Cardiac muscle cell (in vitro differentiated cells and primary cell): ENCODE measurements around the gene FARS2. TPM values are rescaled to one million over a fixed set of nuclear protein-coding genes. Genes with fewer than 3 reads are reported as not detected.

Experiments used
- DNase-seq, 2 donors: peaks; one replicate each; pipeline versions ENCODE4 v3.0.0 to v3.0.0-alpha.2; 2010 to 2017; ENCODE audit warnings: low read depth in 1 of 2, low spot score in 1 of 2
- H3K27ac ChIP-seq: fragments of 200-600 bp; sonication (generic); 2 replicates; pipeline ENCODE4 v1.5.1; 2016
- H3K27me3 ChIP-seq: fragments of 200-600 bp; sonication (generic); 2 replicates; pipeline ENCODE4 v1.6.0; 2016; ENCODE audit warnings: control low read depth
- H3K36me3 ChIP-seq: fragments of 200-600 bp; sonication (generic); 2 replicates; pipeline ENCODE4 v1.5.1; 2016; ENCODE audit warnings: control low read depth
- H3K4me1 ChIP-seq: fragments of 200-600 bp; sonication (generic); 2 replicates; pipeline ENCODE4 v1.8.1; 2017; ENCODE audit warnings: low read depth, mild to moderate bottlenecking, mixed run types
- H3K4me3 ChIP-seq: fragments of 200-600 bp; sonication (generic); 2 replicates; pipeline ENCODE4 v1.5.1; 2016; ENCODE audit warnings: mild to moderate bottlenecking
- H3K9me3 ChIP-seq: fragments of 200-600 bp; sonication (generic); 2 replicates; pipeline ENCODE4 v1.5.1; 2017; ENCODE audit warnings: low read depth, mild to moderate bottlenecking, control low read depth
- CTCF ChIP-seq: IDR thresholded peaks from 2 replicates; pipeline ENCODE4 v1.5.1; 2012; ENCODE audit warnings: low read depth, mild to moderate bottlenecking, low read length
- polyA plus RNA-seq: library from polyadenylated mRNA; unstranded; fragments of >200 nt; fragmentation: Nextera tagmentation; extraction: Ambion mirVana; gene quantifications from 2 replicates; pipeline ENCODE4 v1.2.1, GENCODE V29; 2016
- total RNA-seq: library from RNA; depleted of rRNA; stranded (reverse); fragments of >200 nt; gene quantifications from 2 replicates; pipeline ENCODE4 v1.2.3, GENCODE V29; 2016

FARS2 gene
- total and polyA plus RNA-seq, 2 experiments from 2014 or later: 12.4 to 22.5 TPM

- Histone ChIP-seq H3K4me3 (no peak overlapping the region), H3K4me1 (no peaks in the 10 kb centered on the region), H3K27me3 (no peaks in the 10 kb centered on the region), H3K36me3 (no peaks in the 10 kb centered on the region), H3K9me3 (no peaks in the 10 kb centered on the region), H3K27ac (no peak overlapping the region)
- DNase-seq: no peak
- no peak for TF ChIP-seq CTCF
Observed at GRCh38 chr6:5776706-5777390, 515.5 kb downstream of the FARS2 start.

- H3K4me1 ChIP-seq: no peaks in the 10 kb centered on the region
- DNase-seq: no peak
- H3K9me3 ChIP-seq: no peaks in the 10 kb centered on the region
- no peak for TF ChIP-seq CTCF
- H3K4me3 ChIP-seq: no peak overlapping the region
- H3K36me3 ChIP-seq: no peaks in the 10 kb centered on the region
- no peaks in the 10 kb centered on the region for H3K27me3 ChIP-seq
- no peak overlapping the region for H3K27ac ChIP-seq
Observed at GRCh38 chr6:5778317-5778857, 517.1 kb downstream of the FARS2 start.

DNA sequence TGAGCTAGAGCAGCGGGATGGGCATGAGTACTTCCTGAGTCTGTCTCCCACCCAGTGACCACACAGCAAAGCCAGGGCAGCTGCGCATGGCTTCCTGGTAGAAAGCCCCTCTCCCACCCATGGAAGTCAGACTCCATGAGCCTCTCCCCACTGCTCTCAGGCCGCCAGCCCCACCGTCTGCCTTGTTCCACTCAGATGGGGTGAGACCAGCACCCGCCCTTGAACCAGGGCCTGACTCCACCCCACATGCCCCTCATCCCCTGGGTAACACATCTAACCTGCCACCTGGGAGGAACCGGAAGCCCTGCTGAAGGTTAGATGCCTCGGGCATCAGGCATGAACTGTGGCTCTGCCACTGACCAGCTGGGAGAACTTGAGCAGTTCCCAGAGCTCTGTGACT is 517.6 kb downstream of the FARS2 start:
- Histone ChIP-seq H3K4me1 (no peaks in the 10 kb centered on the region), H3K9me3 (no peaks in the 10 kb centered on the region), H3K36me3 (no peaks in the 10 kb centered on the region), H3K4me3 (no peak overlapping the region), H3K27me3 (no peaks in the 10 kb centered on the region), H3K27ac (no peak overlapping the region)
- DNase-seq: no peak
- TF ChIP-seq CTCF: no peak

GRCh38 chr6:5781019-5781418 is 519.7 kb downstream of the FARS2 start:
- Histone ChIP-seq H3K9me3 (no peaks in the 10 kb centered on the region), H3K36me3 (no peaks in the 10 kb centered on the region), H3K4me1 (no peaks in the 10 kb centered on the region), H3K27me3 (no peaks in the 10 kb centered on the region), H3K4me3 (no peak overlapping the region), H3K27ac (no peak overlapping the region)
- DNase-seq: no peak
- no peak for TF ChIP-seq CTCF

- H3K27ac ChIP-seq: no peak overlapping the region
Observed at GRCh38 chr6:5781966-5782556, 520.7 kb downstream of the FARS2 start.

More at GRCh38 chr6:5781966-5782556, 520.7 kb downstream of the FARS2 start:
- Histone ChIP-seq H3K9me3 (no peaks in the 10 kb centered on the region), H3K27me3 (no peaks in the 10 kb centered on the region), H3K4me3 (no peak overlapping the region), H3K36me3 (no peaks in the 10 kb centered on the region), H3K4me1 (no peaks in the 10 kb centered on the region)
- DNase-seq: no peak
- TF ChIP-seq CTCF: no peak
